ENCODE results near the gene SCN8A.

The SCN8A gene

GRCh38 chr12:51837286-51837685 is 246.3 kb downstream of the SCN8A start:
- no peak for DNase-seq

DNA sequence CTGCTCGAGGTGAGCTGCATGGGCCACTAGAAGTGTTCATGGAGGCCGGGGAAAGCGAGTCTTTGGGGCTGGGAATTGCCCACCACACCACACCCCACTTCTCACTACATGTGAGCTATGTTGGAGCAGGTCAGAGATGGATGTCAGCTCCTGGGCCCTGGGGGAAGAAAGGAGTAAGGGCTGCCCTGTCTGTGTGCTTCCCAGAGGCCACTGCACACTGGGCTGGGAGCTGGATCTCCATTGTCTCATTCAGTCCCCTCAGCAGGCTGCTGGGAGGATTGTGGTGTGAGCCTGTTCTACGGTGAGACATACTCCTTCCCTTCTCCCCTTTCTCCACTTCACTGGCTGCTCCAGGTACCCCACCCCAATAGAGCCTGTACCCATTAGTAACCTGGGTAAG is 247.0 kb downstream of the SCN8A start:
- DNase-seq: no peak

- DNase-seq: no peak
These were observed 247.7 kb downstream of the SCN8A start for GRCh38 chr12:51838762-51839161.

DNA sequence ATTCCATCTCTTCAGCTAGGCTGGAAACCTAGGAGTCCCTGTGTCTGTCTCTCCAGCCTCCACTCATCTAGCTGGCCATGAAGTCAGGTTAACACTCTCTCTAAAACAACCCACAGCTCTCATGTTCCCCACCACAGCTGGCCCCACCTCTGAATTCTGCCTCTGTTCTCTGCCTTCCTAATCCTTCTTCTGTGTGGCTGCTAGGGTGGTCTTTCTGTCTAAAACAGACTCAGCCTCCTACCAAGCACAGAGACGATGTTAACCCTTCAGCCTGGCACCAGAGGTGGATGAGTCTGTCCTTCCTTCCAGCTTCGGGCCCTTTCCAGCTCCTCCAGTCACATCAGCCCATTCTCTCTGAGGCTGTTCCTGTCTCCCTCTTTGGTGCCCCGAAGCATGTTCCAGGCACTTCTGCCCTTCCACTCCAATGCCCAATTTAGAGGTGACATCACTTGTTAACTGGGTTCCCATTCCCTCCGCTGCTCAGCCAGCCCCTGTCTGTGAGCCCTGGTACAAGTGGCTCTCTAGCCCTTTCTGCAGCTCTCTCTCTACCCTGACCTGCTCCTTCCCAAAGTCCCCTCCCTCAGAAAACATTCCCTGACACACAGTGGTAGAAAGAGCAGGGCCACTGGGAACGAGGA is 248.4 kb downstream of the SCN8A start:
- no peak for DNase-seq

GRCh38 chr12:51840966-51841365 is 249.9 kb downstream of the SCN8A start:
- no peak for DNase-seq

- DNase-seq: no peak
These were observed 250.7 kb downstream of the SCN8A start for GRCh38 chr12:51841727-51842126.

GRCh38 chr12:51844854-51845253 is 253.8 kb downstream of the SCN8A start:
- DNase-seq: no peak

DNA sequence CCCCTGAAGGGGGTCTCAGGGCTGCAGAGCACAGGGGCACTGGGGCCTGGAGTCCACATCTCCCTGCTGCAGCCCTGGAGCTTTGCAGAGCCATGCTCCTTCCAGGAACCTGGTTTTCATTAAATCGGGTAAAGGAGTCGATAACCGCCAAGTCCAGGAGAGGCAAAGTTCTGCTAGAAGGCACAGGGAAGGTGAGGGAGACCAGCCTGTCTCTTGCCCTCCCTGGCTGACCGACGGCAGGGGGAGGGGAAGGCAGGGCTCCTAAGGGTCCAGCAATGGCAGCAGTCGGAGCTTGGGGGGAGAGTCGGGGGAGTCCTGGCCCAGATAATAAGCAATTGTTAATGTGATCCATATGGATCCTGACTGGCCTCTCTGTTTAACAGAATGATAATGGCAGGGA is 254.4 kb downstream of the SCN8A start:
- no peak for DNase-seq

- no peak for DNase-seq
These were observed 255.2 kb downstream of the SCN8A start for GRCh38 chr12:51846271-51846691.

DNA sequence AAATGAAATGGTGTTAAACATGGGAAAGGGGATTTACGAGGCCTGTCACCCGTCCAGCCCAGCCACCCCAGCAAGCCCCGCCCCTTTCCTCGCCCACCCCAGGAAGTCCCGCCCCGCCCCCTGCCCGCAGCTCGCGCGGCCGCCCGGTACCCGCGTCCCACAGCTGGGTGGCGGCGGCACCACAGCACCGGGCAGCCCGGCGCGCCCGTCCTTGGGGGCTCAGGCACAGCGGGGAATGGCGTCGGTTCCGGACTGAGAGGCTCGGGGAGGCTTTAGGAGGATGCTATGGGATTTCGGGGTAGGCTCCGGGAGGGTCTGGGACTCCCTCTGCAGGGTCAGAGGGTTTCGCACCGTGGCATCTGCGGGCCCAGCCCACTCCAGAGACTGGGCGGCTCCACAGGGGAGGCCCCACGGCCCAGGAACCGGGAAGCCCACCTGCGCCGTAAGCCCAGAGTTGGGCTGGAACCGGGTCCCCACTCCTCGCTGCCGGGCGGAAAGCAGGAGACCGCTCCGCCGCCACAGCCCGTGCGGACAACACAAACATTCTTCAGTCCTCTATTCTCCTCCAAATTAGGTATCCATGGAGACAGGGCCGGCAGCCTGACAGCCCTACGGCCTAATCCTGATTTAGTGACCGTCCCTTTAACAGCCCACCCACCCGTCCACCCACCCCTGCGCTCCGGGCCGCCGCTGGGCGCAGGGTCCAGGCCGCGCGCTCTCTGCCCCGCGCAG is 256.0 kb downstream of the SCN8A start:
- no peak for DNase-seq

DNA sequence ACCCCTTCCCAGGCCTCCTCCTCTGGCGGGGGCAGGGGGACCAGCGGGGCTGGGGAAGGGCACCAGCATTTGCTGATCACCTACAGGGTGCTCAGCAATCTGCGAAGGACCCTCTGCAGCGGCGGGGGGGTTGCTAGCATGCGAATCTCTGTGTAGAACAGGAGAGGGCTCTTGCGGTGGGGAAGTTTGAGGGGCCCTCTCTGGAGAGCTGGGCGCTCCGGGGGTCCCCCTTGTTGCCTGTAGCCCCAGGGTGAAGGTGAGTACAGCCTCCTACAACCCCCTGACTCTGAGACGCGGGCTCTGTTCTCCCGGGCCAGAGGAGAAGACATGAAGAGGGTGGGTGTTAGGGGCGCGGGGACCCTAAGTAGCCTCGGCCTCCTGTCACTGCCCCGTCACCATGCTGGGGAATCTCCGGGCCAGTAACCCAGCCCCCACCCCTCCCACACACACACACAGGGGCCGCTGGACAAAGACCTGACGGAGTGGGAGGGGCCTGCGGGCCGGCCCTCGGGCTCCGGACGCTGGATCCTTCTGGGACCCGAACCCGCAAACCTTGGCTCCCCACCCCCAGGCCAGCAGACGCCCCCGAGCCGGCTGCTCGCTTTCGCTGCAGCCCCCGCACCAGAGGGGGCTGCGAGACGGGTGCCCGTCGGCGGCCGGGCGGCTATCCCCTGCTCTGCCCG is 256.8 kb downstream of the SCN8A start:
- no peak for DNase-seq

GRCh38 chr12:51848326-51848727 is 257.3 kb downstream of the SCN8A start, which contains the start of gene FIGNL2:
FIGNL2 (minus strand) TSS chr12:51848718; CDS start chr12:51822413, 26,305 bp downstream.
- no peak for DNase-seq

GRCh38 chr12:51848841-51849735 is 258.1 kb downstream of the SCN8A start:
- DNase-seq: no peak

DNA sequence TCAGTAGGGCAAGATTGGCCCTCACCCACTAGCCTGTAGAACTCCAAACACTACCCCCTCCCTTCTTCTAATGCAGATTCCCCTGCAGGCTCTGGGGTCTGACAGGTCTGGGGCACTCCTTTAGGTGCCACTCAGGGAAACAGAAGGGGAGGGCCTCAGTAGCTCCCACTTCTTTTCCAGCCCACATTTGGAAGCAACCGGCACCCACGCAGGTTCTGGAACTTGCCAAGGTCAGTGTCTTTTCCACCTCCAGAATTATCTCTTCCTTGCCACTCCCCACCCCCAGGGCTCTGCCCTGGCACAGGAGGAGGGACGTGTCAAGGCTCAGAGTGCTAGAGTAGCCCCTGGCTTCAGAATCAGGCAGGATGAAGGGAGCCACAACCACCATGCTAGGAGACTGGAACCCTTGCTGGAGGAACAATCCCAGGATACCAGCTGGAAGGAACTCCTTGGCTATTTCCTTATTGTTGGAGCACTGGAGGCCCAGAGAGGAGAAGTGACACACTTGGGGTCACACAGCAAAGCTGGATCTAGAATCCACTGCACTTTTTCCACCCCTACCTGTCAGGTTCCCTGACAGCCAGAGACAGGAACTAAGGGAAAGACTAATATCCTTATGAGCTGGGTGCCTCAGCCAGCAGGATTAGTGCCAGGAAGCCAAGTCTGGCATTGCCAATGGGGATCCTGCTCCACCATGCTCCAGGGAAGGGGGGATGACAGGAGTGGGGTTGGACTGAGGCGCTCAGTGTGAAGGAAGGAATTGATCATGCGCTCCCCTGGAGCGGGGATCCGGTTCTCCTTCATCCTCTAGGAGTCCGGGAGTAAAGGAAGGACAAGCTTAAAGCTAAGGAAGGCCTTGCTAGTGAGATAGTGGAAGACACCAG is 259.3 kb downstream of the SCN8A start:
- DNase-seq: no peak

DNA sequence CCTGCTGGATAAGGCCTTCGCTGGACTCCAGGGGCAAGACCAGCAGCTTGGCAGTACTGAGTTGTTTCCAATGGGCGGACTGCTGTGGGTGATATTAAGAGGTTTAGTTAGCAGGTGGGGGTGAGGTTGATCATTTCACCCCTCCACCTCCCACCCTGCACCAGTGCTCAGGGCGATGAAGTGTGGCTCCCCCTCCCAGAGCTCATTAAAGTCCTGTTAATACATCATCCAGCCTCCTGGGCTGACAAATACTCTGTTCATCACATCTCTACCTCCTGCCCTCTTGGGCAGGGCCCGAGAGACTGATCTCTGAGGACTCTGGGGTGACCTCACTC is 259.9 kb downstream of the SCN8A start:
- no peak for DNase-seq

DNA sequence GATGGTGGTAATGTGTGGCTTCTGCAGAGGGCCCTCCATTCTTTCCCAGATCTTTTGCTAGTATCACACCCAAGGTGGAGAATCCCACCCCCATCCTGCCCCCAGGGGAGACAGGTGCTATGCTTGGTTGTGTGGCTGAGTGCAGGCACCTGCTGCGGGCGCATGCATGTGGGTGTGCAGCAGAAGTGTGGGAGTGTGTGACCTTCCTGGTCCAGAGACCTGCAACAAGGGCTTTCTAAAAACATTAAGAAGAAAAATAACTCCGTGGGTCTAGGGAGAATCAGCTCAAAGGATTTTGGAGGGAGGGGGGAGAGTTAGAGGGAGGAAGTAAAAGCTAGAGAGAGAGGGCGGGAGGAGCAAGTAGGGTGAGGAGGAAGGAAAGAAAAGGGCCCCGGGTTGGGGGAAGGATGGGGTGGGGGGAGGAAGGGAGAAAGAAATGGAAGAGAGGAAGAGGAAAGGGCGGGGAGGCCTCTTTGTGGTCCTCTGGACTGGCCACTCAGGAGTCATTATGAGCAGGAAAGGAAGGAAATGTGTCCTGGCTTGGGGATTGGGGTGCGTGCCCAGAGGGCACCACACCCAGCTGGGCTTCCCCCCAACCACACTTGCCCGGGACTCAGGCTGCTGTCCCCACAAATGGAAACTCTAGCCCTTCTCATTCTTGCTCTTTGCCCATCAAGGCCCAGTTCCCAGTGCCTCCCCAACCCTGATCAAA is 260.5 kb downstream of the SCN8A start:
- peak; percentile 40 for DNase-seq

DNA sequence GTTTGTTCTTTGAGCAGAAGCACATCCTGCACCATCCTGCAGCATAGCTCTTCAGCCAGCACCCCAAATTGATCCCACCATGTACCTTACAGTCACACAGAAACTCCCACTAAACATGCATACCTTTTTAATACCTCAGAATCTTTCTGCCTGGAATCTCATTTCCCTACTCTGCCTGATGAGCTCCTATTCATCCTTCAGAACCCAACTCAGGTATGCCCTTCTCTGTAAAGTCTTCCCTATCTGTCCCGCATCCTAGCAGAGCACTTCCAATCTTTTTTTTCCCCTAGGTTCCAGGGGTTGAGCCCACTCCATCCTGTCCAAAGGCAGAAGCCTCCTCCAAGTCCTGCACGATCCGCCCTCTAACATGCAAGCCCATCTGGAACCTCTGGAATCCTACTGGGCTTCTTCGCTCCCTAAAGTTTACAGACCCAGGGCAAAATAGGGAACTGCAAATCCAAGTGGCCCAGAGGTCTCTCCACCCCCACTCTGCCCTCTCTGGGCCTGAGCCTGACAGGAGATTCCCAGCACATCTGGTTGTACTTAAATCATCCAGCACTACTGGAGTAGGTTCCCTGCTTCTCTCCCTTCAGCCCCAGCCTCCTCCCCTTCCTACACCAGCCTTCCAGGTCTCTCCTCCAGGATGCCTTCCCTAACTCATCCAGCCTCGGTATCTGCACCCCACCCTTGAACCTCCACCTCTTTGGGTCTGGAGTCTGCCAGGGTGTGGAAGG is 261.5 kb downstream of the SCN8A start:
- DNase-seq: no peak

DNA sequence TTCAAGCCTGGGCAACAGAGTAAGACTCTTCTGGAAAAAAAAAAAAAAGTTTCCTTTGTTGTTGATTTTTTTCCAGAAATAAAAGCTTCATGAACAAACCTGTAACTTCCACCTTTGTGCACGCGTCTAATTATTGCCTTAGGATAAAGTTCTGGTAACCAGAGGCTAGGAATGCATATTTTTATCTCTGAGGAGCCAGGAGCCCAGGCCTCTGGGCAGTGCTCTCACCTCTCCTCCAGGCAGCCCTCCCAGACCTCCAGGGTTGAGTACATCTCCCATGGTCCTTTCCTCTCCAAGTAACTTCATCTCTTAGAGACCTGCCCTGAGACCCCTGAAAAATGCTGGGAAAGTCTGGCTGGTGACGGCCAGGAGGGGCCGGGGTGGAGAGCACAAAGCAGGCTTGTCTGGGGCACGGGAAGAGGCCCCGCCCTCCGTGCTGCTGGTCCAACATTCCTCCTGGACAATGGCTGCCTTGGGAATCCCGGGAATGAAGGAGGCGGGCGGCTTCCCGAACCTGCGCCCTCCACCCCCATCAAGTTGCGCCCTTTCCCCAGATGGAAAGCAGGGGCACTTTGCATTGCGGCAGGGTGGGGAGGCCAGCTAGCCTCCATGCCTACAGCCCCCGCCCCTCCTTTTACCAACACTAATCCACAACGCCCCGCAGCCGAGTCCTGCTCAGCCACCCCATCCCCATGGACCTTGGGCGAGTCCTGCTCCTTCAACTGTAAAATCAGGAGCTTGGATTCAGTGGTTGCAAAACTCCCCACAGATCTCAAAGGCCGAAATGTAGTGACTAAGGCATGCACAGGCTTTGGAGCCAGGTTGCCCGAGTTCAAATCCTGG is 264.8 kb downstream of the SCN8A start:
- no peak for DNase-seq

DNA sequence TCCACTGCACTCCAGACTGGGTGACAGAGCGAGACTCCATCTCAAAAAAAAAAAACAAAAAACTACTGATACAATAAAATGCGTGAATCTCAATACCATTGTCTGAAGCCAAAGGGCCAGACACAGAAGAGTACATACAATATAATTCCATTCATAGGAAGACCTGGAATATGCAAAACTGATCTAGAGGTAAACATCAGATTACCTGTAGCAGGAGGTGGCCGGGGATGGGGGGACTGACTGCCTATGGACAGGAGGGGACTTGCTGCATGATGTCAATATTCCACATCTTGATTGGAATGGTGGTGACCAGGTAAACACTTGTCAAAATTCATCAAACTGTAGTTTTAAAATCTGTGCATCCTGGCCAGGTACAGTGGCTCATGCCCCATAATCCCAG is 270.0 kb downstream of the SCN8A start:
- DNase-seq: no peak
